ENCODE results near the gene INPP5D. TPM values are rescaled to one million over a fixed set of nuclear protein-coding genes. Genes with fewer than 3 reads are reported as not detected.

INPP5D gene
- total RNA-seq, 1 experiment from 2014 or later: 12.7 TPM

DNA sequence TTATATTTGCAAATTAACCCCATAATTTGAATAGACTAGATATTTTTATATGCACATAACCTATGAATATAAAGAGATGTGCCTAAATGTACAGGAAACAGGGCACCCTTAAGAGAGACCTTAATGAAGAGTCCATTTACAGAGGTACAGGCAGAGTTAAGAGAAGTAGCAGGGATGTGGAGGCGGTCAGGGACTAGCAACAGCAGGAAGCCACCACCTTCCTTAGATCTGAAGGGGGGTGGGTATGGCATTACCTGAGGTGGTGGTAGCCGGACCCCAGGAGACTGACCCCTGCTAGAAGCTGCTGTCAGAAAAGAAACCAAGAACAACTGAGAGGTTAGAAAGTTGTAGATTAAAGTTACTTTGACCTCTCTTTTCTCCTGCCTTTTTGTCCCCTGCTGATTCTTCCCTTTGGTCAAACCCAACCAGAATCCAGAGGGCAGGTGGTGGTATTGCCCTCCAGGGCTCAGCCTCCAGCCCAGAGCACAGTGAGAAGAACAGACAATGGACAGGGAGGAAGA is 166.4 kb downstream of the INPP5D start:
- DNase-seq: no peak
- no peak overlapping the region for H4K5ac ChIP-seq (ENCODE audit: insufficient read length, low read depth, low read length)
- H2BK5ac ChIP-seq (ENCODE audit: insufficient read length, low read length): no peak overlapping the region
- Mint-ChIP-seq H3K27me3 (ENCODE audit: low read depth) (no peaks in the 10 kb centered on the region; the same call in 1 of the 2 replicates), H3K4me3 (no peak overlapping the region), H3K27ac (no peak overlapping the region; a peak in 1 of 7 replicates), H3K36me3 (ENCODE audit: insufficient read depth in 1 of 3, low read depth in 3 of 3) (no peaks in the 10 kb centered on the region), H3K4me1 (peaks cover 10 to 12% of the 10 kb centered on the region in 2 experiments), H3K9me3 (no peaks in the 10 kb centered on the region; a peak in 1 of 5 replicates)
- no peaks in the 10 kb centered on the region for H3K79me1 ChIP-seq (ENCODE audit: insufficient read depth, low read depth, low read length, poor library complexity, severe bottlenecking)
- no peak overlapping the region for H3K4me2 ChIP-seq (ENCODE audit: insufficient read depth, insufficient read length, low read length)
- H2BK120ac ChIP-seq (ENCODE audit: low read depth, low read length, poor library complexity, severe bottlenecking): no peak overlapping the region
- H4K91ac ChIP-seq (ENCODE audit: insufficient read length, low read depth, low read length): no peak overlapping the region
- H3K27me3 ChIP-seq (ENCODE audit: insufficient read depth, low read length): no peaks in the 10 kb centered on the region
- no peak overlapping the region for H3K14ac ChIP-seq (ENCODE audit: insufficient read depth, low read length)
- H3K23ac ChIP-seq (ENCODE audit: insufficient read length, low read depth, low read length): no peak overlapping the region
- no peak overlapping the region for H2BK20ac ChIP-seq (ENCODE audit: low read depth, low read length, poor library complexity, severe bottlenecking)
- no peaks in the 10 kb centered on the region for H4K20me1 ChIP-seq (ENCODE audit: control insufficient read depth, insufficient read depth, insufficient read length)
- H3K23me2 ChIP-seq (ENCODE audit: insufficient read length, low read depth, low read length, poor library complexity, severe bottlenecking): no peaks in the 10 kb centered on the region
- no peak overlapping the region for H2AFZ ChIP-seq (ENCODE audit: low read length)
- WGBS (ENCODE audit: extremely low coverage, insufficient read length, low lambda C conversion rate): no CpG with 5 or more reads among the region's 2 CpGs
- H3K9ac ChIP-seq (ENCODE audit: extremely low read depth, insufficient read length, low read length): no peak overlapping the region
- no peak overlapping the region for H3K27ac ChIP-seq (ENCODE audit: insufficient read length, low read depth, low read length)
- H2BK15ac ChIP-seq (ENCODE audit: low read depth, low read length): no peak overlapping the region
- no peak overlapping the region for H4K8ac ChIP-seq (replicated peaks; ENCODE audit: insufficient read length, low read depth, low read length)
- H2BK12ac ChIP-seq (ENCODE audit: insufficient read length, low read depth, low read length): no peak overlapping the region
- H3T11ph ChIP-seq (ENCODE audit: low read length): no peak overlapping the region
- H3K79me2 ChIP-seq (ENCODE audit: insufficient read depth, low read length): 0 out of 2 replicates have a peak, but pooled peaks cover 2% of the 10 kb centered on the region
- H2AK5ac ChIP-seq (ENCODE audit: insufficient read length, low read length): no peak overlapping the region
- TF ChIP-seq, protein P1, sequence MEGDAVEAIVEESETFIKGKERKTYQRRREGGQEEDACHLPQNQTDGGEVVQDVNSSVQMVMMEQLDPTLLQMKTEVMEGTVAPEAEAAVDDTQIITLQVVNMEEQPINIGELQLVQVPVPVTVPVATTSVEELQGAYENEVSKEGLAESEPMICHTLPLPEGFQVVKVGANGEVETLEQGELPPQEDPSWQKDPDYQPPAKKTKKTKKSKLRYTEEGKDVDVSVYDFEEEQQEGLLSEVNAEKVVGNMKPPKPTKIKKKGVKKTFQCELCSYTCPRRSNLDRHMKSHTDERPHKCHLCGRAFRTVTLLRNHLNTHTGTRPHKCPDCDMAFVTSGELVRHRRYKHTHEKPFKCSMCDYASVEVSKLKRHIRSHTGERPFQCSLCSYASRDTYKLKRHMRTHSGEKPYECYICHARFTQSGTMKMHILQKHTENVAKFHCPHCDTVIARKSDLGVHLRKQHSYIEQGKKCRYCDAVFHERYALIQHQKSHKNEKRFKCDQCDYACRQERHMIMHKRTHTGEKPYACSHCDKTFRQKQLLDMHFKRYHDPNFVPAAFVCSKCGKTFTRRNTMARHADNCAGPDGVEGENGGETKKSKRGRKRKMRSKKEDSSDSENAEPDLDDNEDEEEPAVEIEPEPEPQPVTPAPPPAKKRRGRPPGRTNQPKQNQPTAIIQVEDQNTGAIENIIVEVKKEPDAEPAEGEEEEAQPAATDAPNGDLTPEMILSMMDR (conservative IDR thresholded peaks at IDR 0.05): no peak
- no peak overlapping the region for H3K56ac ChIP-seq (ENCODE audit: insufficient read length, low read depth, low read length)
- peaks cover 9% of the 10 kb centered on the region for H3K9me3 ChIP-seq (ENCODE audit: control insufficient read depth, low read depth, low read length)
- no peak overlapping the region for H3K4ac ChIP-seq (ENCODE audit: low read depth, low read length)
- no peak overlapping the region for H3K18ac ChIP-seq (ENCODE audit: insufficient read length, low read depth, low read length)
- no peaks in the 10 kb centered on the region for H3K4me1 ChIP-seq (ENCODE audit: insufficient read depth, low read length)
